CD4-positive, alpha-beta memory T cell (primary cell): ENCODE measurements around the gene RASD1. TPM values are rescaled to one million over a fixed set of nuclear protein-coding genes. Genes with fewer than 3 reads are reported as not detected.

ENCODE experiments used
- CTCF ChIA-PET: fragments of 350-600 bp; sonication (Branson Sonifier 250); formaldehyde crosslinking; loops from one replicate; lab custom pipeline; 2021; ENCODE audit warnings: inconsistent platforms; ENCODE audit not compliant: partially characterized antibody; lab: Charles Lee
- POLR2A ChIA-PET: fragments of 350-600 bp; sonication (Branson Sonifier 250); formaldehyde crosslinking; loops from one replicate; lab custom pipeline; 2021; ENCODE audit not compliant: partially characterized antibody; lab: Charles Lee
- DNase-seq, 5 donors: peaks; one replicate each; pipeline versions ENCODE4 v3.0.0 to v3.0.0-alpha.2; 2020 to 2022; ENCODE audit warnings: mixed read lengths in 1 of 5
- H3K27ac ChIP-seq: one replicate; pipeline ENCODE4 v1.7.0; 2013; ENCODE audit warnings: low read depth, low read length
- H3K27me3 ChIP-seq: 2 replicates; pipeline ENCODE4 v1.7.0; 2013; ENCODE audit warnings: mild to moderate bottlenecking, low read length, moderate library complexity; ENCODE audit not compliant: insufficient read depth
- H3K36me3 ChIP-seq: 2 replicates; pipeline ENCODE4 v1.7.0; 2013; ENCODE audit warnings: mild to moderate bottlenecking, low read length, moderate library complexity; ENCODE audit not compliant: insufficient read depth
- H3K4me1 ChIP-seq: 2 replicates; pipeline ENCODE4 v1.7.0; 2013; ENCODE audit warnings: mild to moderate bottlenecking, low read length, moderate library complexity; ENCODE audit not compliant: insufficient read depth
- H3K4me3 ChIP-seq, 2 donors: one replicate each; pipeline ENCODE4 v1.7.0; 2013; ENCODE audit warnings: low read length in 2 of 2, mild to moderate bottlenecking in 1 of 2
- H3K9me3 ChIP-seq, 2 donors: one replicate each; pipeline ENCODE4 v1.7.0; 2013; ENCODE audit warnings: low read length in 2 of 2, control low read depth in 1 of 2; ENCODE audit not compliant: control insufficient read depth in 1 of 2
- H3K27ac Mint-ChIP-seq, 7 donors: one replicate each; pipeline ENCODE4 v1.8.0; 2020 to 2021; ENCODE audit warnings: mixed read lengths in 7 of 7, mild to moderate bottlenecking in 6 of 7, inconsistent platforms in 3 of 7, moderate library complexity in 3 of 7
- H3K27me3 Mint-ChIP-seq, 2 donors: one replicate each; pipeline ENCODE4 v1.8.0; 2020 to 2021; ENCODE audit warnings: mixed read lengths in 2 of 2
- H3K36me3 Mint-ChIP-seq, 2 donors: one replicate each; pipeline ENCODE4 v1.8.0; 2020 to 2021; ENCODE audit warnings: mixed read lengths in 2 of 2, inconsistent platforms in 1 of 2, mild to moderate bottlenecking in 1 of 2
- H3K4me1 Mint-ChIP-seq, 4 donors: one replicate each; pipeline ENCODE4 v1.8.0; 2020 to 2021; ENCODE audit warnings: mixed read lengths in 4 of 4, mild to moderate bottlenecking in 1 of 4
- H3K4me3 Mint-ChIP-seq, 8 donors: one replicate each; pipeline ENCODE4 v1.8.0; 2020 to 2021; ENCODE audit warnings: mixed read lengths in 8 of 8, mild to moderate bottlenecking in 7 of 8, moderate library complexity in 6 of 8, inconsistent platforms in 3 of 8
- H3K9me3 Mint-ChIP-seq, 8 donors: one replicate each; pipeline ENCODE4 v1.8.0; 2020 to 2021; ENCODE audit warnings: mixed read lengths in 8 of 8, mild to moderate bottlenecking in 5 of 8, inconsistent platforms in 3 of 8, moderate library complexity in 1 of 8
- intact Hi-C: fragments of 100-400 bp; cut with micrococcal nuclease; formaldehyde crosslinking; loops from one replicate; pipeline ENCODE4 v1.15.1; 2023
- polyA plus RNA-seq, 2 donors: library from polyadenylated mRNA; unstranded; fragments of 300-500 nt; fragmentation: Illumina TruSeq; gene quantifications; one replicate each; pipeline ENCODE4 v1.2.3, GENCODE V29; 2021
- total RNA-seq, 2 experiments: library from RNA; stranded (reverse); gene quantifications; one replicate each; pipeline ENCODE4 v1.2.3, GENCODE V29; 2021

The RASD1 gene
- total and polyA plus RNA-seq, 4 experiments from 2014 or later, result 0.38 to 0.87 (median 0.65) TPM

DNA sequence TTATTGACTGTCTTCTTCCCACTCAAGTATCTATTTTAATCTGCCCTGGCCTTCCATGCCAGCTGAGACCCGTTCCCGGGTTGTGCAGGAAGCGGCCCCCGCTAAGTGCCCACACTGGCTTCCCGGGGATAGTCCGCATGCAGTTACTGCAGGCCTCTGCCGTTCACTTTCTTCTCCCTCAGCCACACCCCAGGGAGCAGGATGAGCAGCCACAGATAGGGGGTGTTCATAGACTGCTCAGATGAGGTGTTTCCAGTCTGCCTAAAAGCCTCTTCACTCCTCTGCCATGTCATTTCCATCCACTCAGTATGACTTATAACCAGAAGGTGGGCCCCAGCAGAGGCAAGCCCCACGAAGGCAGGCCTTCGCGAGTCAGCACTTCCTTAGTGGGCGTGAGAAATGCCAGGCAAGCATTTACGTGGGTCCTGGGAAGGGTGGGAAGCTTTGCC is 11.7 kb downstream of the RASD1 start:
- Mint-ChIP-seq H3K9me3 (peaks cover 0 to 1% (median 0%) of the 10 kb centered on the region in 8 donors), H3K36me3 (peaks cover 27 to 39% of the 10 kb centered on the region in 2 donors), H3K27me3 (no peaks in the 10 kb centered on the region), H3K4me1 (peaks cover 24 to 36% (median 32%) of the 10 kb centered on the region in 4 donors), H3K4me3 (no peak overlapping the region), H3K27ac (peak overlapping the region in 3 of 7 donors; percentile 30 to 85 (median 47))
- CTCF ChIA-PET, result no interaction called here
- H3K27ac ChIP-seq, result no peak overlapping the region
- no peaks in the 10 kb centered on the region for H3K9me3 ChIP-seq
- POLR2A ChIA-PET, result no interaction called here
- H3K4me1 ChIP-seq, result peaks cover 22% of the 10 kb centered on the region
- H3K27me3 ChIP-seq, result no peaks in the 10 kb centered on the region
- intact Hi-C loops, result no loop called here
- no peak for DNase-seq
- H3K36me3 ChIP-seq, result peaks cover 5% of the 10 kb centered on the region
- no peak overlapping the region for H3K4me3 ChIP-seq

DNA sequence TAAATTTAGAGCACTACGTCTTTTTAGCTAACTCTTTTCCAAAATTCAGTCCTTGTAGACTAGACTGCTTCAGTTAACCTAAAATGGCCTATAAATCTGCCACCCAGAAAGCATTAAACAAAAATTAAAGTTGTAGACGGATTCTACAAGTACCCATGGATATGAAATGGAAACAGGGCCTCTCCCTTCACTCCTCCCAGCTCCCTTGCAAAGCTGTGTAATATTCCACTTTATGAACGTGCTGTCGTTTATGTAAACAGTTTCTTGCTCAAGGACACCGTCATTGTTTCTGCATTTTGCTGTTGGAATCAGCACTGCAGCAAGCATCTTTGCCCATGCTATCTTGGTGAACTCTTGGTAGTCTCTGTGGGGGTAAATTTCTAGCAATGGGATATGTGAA is 14.3 kb downstream of the RASD1 start:
- H3K4me3 ChIP-seq, result no peak overlapping the region
- no peak overlapping the region for H3K27ac ChIP-seq
- peaks cover 46% of the 10 kb centered on the region for H3K4me1 ChIP-seq
- DNase-seq, result no peak
- Mint-ChIP-seq H3K4me3 (no peak overlapping the region), H3K9me3 (peaks cover 0 to 1% (median 0%) of the 10 kb centered on the region in 8 donors), H3K36me3 (peaks cover 14 to 28% of the 10 kb centered on the region in 2 donors), H3K27ac (peak overlapping the region in 1 of 7 donors; percentile 0), H3K27me3 (no peaks in the 10 kb centered on the region), H3K4me1 (peaks cover 36 to 61% (median 52%) of the 10 kb centered on the region in 4 donors)
- POLR2A ChIA-PET, result no interaction called here
- no peaks in the 10 kb centered on the region for H3K27me3 ChIP-seq
- intact Hi-C loops, result no loop called here
- H3K9me3 ChIP-seq, result no peaks in the 10 kb centered on the region
- no peaks in the 10 kb centered on the region for H3K36me3 ChIP-seq
- CTCF ChIA-PET, result no interaction called here

DNA sequence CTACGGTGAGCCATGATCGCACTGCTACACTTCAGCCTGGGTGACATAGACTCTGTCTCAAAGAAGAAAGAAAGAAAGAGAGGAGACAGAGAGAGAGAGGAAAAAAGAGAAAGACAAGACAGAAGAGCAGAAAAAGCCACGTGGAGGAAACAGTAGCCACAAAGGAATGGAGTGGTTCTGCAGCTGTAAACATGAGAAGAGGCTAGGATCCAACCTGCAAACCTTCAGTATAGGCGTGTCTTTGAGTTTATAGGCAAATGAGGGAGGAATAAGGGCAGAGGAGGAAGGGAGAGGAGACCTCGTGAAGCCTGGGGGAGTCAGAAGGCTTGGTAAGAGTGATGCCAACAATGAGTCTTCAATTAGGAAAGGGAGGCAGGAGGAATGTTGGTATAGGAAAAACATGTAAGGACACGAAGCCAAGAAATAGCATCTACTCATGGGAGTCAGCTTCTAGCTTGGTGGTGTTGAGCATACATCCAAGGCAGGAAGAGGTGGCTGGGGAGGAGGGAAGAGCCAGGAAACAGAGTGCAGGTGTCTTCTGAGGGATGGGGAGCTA is 15.5 kb downstream of the RASD1 start:
- no peaks in the 10 kb centered on the region for H3K27me3 ChIP-seq
- H3K4me1 Mint-ChIP-seq, result peaks cover 38 to 68% (median 55%) of the 10 kb centered on the region in 4 donors
- intact Hi-C loops, result no loop called here
- H3K27ac Mint-ChIP-seq, result peak overlapping the region in 6 of 7 donors; percentile 24 to 77 (median 47)
- H3K4me3 Mint-ChIP-seq, result peak overlapping the region in 2 of 8 donors; percentile 18 to 49
- H3K27me3 Mint-ChIP-seq, result peaks cover 0 to 1% of the 10 kb centered on the region in 2 donors
- ChIA-PET CTCF (no interaction called here), POLR2A (no interaction called here)
- H3K27ac ChIP-seq, result no peak overlapping the region
- H3K36me3 ChIP-seq, result no peaks in the 10 kb centered on the region
- peaks cover 51% of the 10 kb centered on the region for H3K4me1 ChIP-seq
- no peaks in the 10 kb centered on the region for H3K9me3 ChIP-seq
- peaks cover 11 to 28% of the 10 kb centered on the region in 2 donors for H3K36me3 Mint-ChIP-seq
- H3K9me3 Mint-ChIP-seq, result peaks cover 0 to 1% (median 0%) of the 10 kb centered on the region in 8 donors
- no peak overlapping the region for H3K4me3 ChIP-seq
- DNase-seq, result no peak

DNA sequence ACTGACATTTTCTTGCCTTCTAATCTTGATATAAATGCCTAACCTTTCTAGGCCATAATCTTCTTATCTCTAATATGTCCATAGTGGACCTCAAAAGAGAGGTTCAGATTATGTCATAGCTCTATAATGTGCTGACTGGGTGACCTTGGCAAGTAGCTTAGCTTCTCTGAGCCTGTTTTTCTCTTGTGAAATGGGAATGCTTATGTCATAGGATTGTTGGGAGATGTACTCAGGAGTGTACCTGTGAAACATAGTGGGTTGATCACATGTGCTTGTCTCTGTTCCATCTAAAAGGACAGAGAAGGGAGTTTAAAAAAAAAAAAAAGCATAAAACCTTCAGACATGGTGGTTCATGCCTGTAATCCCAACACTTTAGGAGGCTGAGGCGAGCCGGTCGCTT is 17.0 kb downstream of the RASD1 start:
- intact Hi-C loops, result loop anchor here (5.0 kb wide), 1 partner anchor 558 kb away; the partner anchor contains the start of genes ATPAF2 and GID4
- ChIA-PET CTCF (interaction anchor here (1.1 kb wide), 1 partner anchor 18 kb away, joined by 3 read pairs; no protein-coding TSS in a partner anchor), POLR2A (no interaction called here)
- Histone ChIP-seq H3K36me3 (no peaks in the 10 kb centered on the region), H3K27me3 (no peaks in the 10 kb centered on the region), H3K4me3 (no peak overlapping the region), H3K27ac (no peak overlapping the region), H3K9me3 (no peaks in the 10 kb centered on the region), H3K4me1 (peaks cover 50% of the 10 kb centered on the region)
- peaks cover 32 to 62% (median 52%) of the 10 kb centered on the region in 4 donors for H3K4me1 Mint-ChIP-seq
- peaks cover 0 to 1% (median 0%) of the 10 kb centered on the region in 8 donors for H3K9me3 Mint-ChIP-seq
- no peak for DNase-seq
- H3K27ac Mint-ChIP-seq, result peak overlapping the region in 2 of 7 donors; percentile 6 to 66
- peak overlapping the region in 5 of 8 donors; percentile 8 to 95 (median 40) for H3K4me3 Mint-ChIP-seq
- peaks cover 6 to 26% of the 10 kb centered on the region in 2 donors for H3K36me3 Mint-ChIP-seq
- peaks cover 0 to 1% of the 10 kb centered on the region in 2 donors for H3K27me3 Mint-ChIP-seq

DNA sequence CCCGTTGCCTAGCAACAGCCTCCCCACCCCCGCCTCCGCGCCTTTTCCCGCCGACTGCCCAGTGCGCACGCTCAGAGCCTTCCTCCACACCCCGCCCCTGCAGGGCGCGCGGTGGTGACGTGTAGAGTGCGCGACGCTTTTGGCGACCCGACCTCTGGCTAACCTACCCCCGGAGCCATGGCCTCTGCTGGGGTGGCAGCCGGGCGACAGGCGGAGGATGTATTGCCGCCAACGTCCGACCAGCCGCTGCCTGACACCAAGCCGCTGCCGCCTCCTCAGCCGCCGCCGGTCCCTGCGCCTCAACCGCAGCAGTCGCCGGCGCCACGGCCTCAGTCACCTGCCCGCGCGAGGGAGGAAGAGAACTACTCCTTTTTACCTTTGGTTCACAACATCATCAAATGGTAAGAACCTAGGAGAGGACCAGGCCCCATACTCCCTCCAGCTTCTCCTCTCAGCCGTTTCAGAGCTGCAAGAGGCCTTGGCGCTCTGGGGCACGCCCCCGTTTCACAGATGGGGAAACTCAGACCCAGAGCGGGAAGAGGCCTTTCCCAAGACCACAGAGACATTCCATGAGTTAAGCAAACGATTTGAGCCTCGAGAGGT is 19.2 kb downstream of the RASD1 start, which contains the start of gene MED9:
MED9 (plus strand) TSS at position 136 of the 603 bp plus-strand sequence; CDS start at position 178, 42 bp downstream.
- H3K27ac Mint-ChIP-seq, result peak within 1 kb of the TSS; percentile 84 to 97 (median 94)
- POLR2A ChIA-PET, result interaction anchor here (0.9 kb wide), 1 partner anchor 14 kb away, joined by 3 read pairs; no protein-coding TSS in a partner anchor
- peak; percentile 92 to 94 (median 93) for DNase-seq
- Histone ChIP-seq H3K36me3 (no peaks in the 10 kb centered on the region), H3K27me3 (no peaks in the 10 kb centered on the region), H3K4me3 (peak within 1 kb of the TSS; percentile 87 to 99), H3K27ac (peak within 1 kb of the TSS; percentile 76), H3K4me1 (peaks cover 45% of the 10 kb centered on the region), H3K9me3 (no peaks in the 10 kb centered on the region)
- peaks cover 6 to 16% of the 10 kb centered on the region in 2 donors for H3K36me3 Mint-ChIP-seq
- H3K27me3 Mint-ChIP-seq, result peaks cover 7 to 12% of the 10 kb centered on the region in 2 donors
- peaks cover 23 to 55% (median 42%) of the 10 kb centered on the region in 4 donors for H3K4me1 Mint-ChIP-seq
- peak within 1 kb of the TSS; percentile 89 to 95 (median 91) for H3K4me3 Mint-ChIP-seq
- peaks cover 0 to 1% (median 0%) of the 10 kb centered on the region in 8 donors for H3K9me3 Mint-ChIP-seq
- intact Hi-C loops, result loop anchor here (1.0 to 5.0 kb wide), 3 partner anchors 19 to 560 kb away; partner anchors contain the start of genes ATPAF2, GID4, PEMT and RASD1
- CTCF ChIA-PET, result no interaction called here

DNA sequence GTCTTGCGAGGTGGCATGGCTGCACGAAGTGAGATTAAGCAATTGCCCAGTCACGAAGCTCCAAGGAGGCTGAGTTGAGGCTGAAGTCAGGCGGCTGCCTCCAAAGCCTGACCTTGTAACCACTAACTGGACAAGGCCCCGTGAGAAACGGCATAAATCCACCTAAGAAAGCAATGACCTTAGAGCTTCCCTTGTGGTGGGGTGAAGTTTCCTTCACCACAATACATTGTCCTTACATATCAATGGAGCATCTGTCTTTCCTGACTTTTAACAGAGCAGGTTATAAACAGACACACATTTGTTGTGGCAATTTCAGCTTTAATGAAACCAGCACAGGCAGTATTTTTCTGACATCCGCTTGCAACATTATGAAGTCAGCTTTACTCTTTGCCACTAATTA is 21.9 kb downstream of the RASD1 start:
- CTCF ChIA-PET, result interaction anchor here (3.2 kb wide), 1 partner anchor 22 kb away, joined by 15 read pairs; the partner anchor contains the start of gene RASD1
- intact Hi-C loops, result no loop called here
- H3K36me3 Mint-ChIP-seq, result peaks cover 0 to 9% of the 10 kb centered on the region in 2 donors
- peaks cover 29% of the 10 kb centered on the region for H3K4me1 ChIP-seq
- H3K27ac Mint-ChIP-seq, result peak overlapping the region in 1 of 7 donors; percentile 42
- peaks cover 15 to 32% (median 24%) of the 10 kb centered on the region in 4 donors for H3K4me1 Mint-ChIP-seq
- H3K27me3 Mint-ChIP-seq, result peaks cover 14 to 21% of the 10 kb centered on the region in 2 donors
- DNase-seq, result no peak
- H3K9me3 Mint-ChIP-seq, result no peaks in the 10 kb centered on the region
- POLR2A ChIA-PET, result no interaction called here
- no peaks in the 10 kb centered on the region for H3K36me3 ChIP-seq
- no peak overlapping the region for H3K4me3 ChIP-seq
- H3K27ac ChIP-seq, result no peak overlapping the region
- H3K9me3 ChIP-seq, result no peaks in the 10 kb centered on the region
- H3K4me3 Mint-ChIP-seq, result no peak overlapping the region
- H3K27me3 ChIP-seq, result no peaks in the 10 kb centered on the region
